Measurements from ENCODE around the gene PRPF40A. TPM values are rescaled to one million over a fixed set of nuclear protein-coding genes. Genes with fewer than 3 reads are reported as not detected.

The PRPF40A gene
- total RNA-seq, 1 donor from 2014 or later = 84.8 TPM

GRCh38 chr2:152678808-152679207, 38.5 kb downstream of the PRPF40A start:
- peaks cover 77% of the 10 kb centered on the region for H3K36me3 ChIP-seq
- intact Hi-C loops (cut with DNase I) = no loop called here
- ATAC-seq = no peak
- TF ChIP-seq CTCF (IDR thresholded peaks at IDR 0.05) = no peak
- H3K4me3 ChIP-seq = no peak overlapping the region
- no peaks in the 10 kb centered on the region for H3K27me3 ChIP-seq (ENCODE audit: low read depth)
- H3K9me3 ChIP-seq = no peaks in the 10 kb centered on the region
- no peak for DNase-seq
- no peaks in the 10 kb centered on the region for H3K4me1 ChIP-seq
- H3K27ac ChIP-seq = no peak overlapping the region

GRCh38 chr2:152676461-152676860, 40.8 kb downstream of the PRPF40A start:
- intact Hi-C loops (cut with DNase I) = no loop called here

DNA sequence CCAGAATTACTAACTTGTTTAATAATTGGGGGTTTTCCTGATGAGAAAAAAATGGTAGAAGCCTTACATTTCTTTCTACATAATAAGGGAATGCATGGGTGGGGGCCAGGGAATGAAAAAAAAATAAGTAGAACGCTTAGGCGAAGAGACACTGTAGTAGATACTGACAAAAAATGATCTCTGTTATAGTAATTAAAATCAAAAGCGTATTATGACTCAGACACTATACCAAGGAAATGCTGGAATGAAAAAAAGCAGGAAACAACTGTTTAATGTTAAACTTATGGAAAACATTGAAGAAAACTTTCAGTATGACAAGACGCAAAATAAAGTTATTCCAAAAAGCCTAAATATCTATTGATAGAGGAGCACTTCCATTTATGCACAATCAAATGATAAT, 42.9 kb downstream of the PRPF40A start:
- Histone ChIP-seq H3K4me1 (no peaks in the 10 kb centered on the region), H3K9me3 (no peaks in the 10 kb centered on the region), H3K4me3 (no peak overlapping the region), H3K27me3 (ENCODE audit: low read depth) (no peaks in the 10 kb centered on the region), H3K27ac (no peak overlapping the region), H3K36me3 (peaks cover 100% of the 10 kb centered on the region)
- no peak for TF ChIP-seq CTCF (IDR thresholded peaks at IDR 0.05)
- DNase-seq (no peak), ATAC-seq (no peak)
- intact Hi-C loops (cut with DNase I) = no loop called here

More at GRCh38 chr2:152676461-152676860, 40.8 kb downstream of the PRPF40A start:
- TF ChIP-seq CTCF (IDR thresholded peaks at IDR 0.05) = no peak
- H3K36me3 ChIP-seq = peaks cover 100% of the 10 kb centered on the region
- ATAC-seq = no peak
- no peak overlapping the region for H3K4me3 ChIP-seq
- H3K27ac ChIP-seq = no peak overlapping the region
- no peaks in the 10 kb centered on the region for H3K27me3 ChIP-seq (ENCODE audit: low read depth)
- DNase-seq = no peak
- H3K9me3 ChIP-seq = no peaks in the 10 kb centered on the region
- no peaks in the 10 kb centered on the region for H3K4me1 ChIP-seq

GRCh38 chr2:152664725-152665124, 52.5 kb downstream of the PRPF40A start:
- no peaks in the 10 kb centered on the region for H3K9me3 ChIP-seq
- no peaks in the 10 kb centered on the region for H3K4me1 ChIP-seq
- DNase-seq (no peak), ATAC-seq (no peak)
- H3K27ac ChIP-seq = no peak overlapping the region
- no peak overlapping the region for H3K4me3 ChIP-seq
- peaks cover 100% of the 10 kb centered on the region for H3K36me3 ChIP-seq
- no peak for TF ChIP-seq CTCF (IDR thresholded peaks at IDR 0.05)
- intact Hi-C loops (cut with DNase I) = no loop called here
- no peaks in the 10 kb centered on the region for H3K27me3 ChIP-seq (ENCODE audit: low read depth)

- H3K27ac ChIP-seq = no peak overlapping the region
- H3K4me3 ChIP-seq = no peak overlapping the region
- DNase-seq (no peak), ATAC-seq (no peak)
- peaks cover 100% of the 10 kb centered on the region for H3K36me3 ChIP-seq
- intact Hi-C loops (cut with DNase I) = no loop called here
- TF ChIP-seq CTCF (IDR thresholded peaks at IDR 0.05) = no peak
- H3K27me3 ChIP-seq (ENCODE audit: low read depth) = no peaks in the 10 kb centered on the region
- H3K9me3 ChIP-seq = no peaks in the 10 kb centered on the region
- H3K4me1 ChIP-seq = no peaks in the 10 kb centered on the region
Measured at GRCh38 chr2:152661076-152661475, 56.2 kb downstream of the PRPF40A start.

DNA sequence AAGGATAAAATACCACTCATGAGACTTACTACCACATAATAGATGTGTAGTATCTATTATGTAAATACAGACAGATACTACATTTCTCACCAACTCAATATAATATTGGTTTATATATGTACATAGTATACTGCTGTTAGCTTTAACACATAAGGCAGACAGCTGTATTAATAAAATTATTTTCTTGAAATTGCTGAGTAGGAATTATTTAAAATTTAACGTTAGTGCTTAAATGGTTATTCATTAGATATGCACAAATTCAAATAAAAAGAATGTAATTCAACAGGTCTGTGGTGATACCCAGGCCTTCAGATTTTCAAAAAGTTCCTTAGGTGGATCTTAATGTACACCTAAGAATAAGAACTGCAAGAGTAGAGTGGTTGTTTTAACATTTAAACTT, 59.0 kb downstream of the PRPF40A start:
- ATAC-seq (no peak), DNase-seq (no peak)
- Histone ChIP-seq H3K27ac (no peak overlapping the region), H3K9me3 (no peaks in the 10 kb centered on the region), H3K36me3 (peaks cover 99% of the 10 kb centered on the region), H3K27me3 (ENCODE audit: low read depth) (no peaks in the 10 kb centered on the region), H3K4me1 (no peaks in the 10 kb centered on the region), H3K4me3 (no peak overlapping the region)
- intact Hi-C loops (cut with DNase I) = no loop called here
- TF ChIP-seq CTCF (IDR thresholded peaks at IDR 0.05) = no peak

All from lower lobe of right lung (tissue), 2 donors.